ENCODE results near the gene EXOSC5. TPM values are rescaled to one million over a fixed set of nuclear protein-coding genes. Genes with fewer than 3 reads are reported as not detected.

The EXOSC5 gene
- total and polyA plus RNA-seq, 10 of the 15 experiments (the other 5 are each of a cell fraction or from before 2014, with no cell fraction given) = 15.8 to 123 (median 52.7) TPM

GRCh38 chr19:41421314-41421713 is 24.2 kb upstream of the EXOSC5 start (continued):
- TF ChIP-seq, protein P1, sequence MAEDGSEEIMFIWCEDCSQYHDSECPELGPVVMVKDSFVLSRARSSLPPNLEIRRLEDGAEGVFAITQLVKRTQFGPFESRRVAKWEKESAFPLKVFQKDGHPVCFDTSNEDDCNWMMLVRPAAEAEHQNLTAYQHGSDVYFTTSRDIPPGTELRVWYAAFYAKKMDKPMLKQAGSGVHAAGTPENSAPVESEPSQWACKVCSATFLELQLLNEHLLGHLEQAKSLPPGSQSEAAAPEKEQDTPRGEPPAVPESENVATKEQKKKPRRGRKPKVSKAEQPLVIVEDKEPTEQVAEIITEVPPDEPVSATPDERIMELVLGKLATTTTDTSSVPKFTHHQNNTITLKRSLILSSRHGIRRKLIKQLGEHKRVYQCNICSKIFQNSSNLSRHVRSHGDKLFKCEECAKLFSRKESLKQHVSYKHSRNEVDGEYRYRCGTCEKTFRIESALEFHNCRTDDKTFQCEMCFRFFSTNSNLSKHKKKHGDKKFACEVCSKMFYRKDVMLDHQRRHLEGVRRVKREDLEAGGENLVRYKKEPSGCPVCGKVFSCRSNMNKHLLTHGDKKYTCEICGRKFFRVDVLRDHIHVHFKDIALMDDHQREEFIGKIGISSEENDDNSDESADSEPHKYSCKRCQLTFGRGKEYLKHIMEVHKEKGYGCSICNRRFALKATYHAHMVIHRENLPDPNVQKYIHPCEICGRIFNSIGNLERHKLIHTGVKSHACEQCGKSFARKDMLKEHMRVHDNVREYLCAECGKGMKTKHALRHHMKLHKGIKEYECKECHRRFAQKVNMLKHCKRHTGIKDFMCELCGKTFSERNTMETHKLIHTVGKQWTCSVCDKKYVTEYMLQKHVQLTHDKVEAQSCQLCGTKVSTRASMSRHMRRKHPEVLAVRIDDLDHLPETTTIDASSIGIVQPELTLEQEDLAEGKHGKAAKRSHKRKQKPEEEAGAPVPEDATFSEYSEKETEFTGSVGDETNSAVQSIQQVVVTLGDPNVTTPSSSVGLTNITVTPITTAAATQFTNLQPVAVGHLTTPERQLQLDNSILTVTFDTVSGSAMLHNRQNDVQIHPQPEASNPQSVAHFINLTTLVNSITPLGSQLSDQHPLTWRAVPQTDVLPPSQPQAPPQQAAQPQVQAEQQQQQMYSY (CRISPR knock-in tag; IDR thresholded peaks at IDR 0.05) = no peak

- TF ChIP-seq CHD4 (IDR thresholded peaks at IDR 0.05) (no peak), SMAD1 (IDR thresholded peaks at IDR 0.05; ENCODE audit: low read depth, partially characterized antibody) (no peak), SUPT20H (IDR thresholded peaks at IDR 0.05; ENCODE audit: borderline replicate concordance, control insufficient read depth, low read depth, low read length) (no peak), FOXK2 (IDR thresholded peaks at IDR 0.05) (no peak), PAX8 (IDR thresholded peaks at IDR 0.05) (no peak), E4F1 (IDR thresholded peaks at IDR 0.05; ENCODE audit: borderline replicate concordance, partially characterized antibody) (no peak), IKZF1 (conservative IDR thresholded peaks at IDR 0.05) (no peak), STAT3 (IDR thresholded peaks at IDR 0.05; ENCODE audit: low read depth, low read length) (no peak), RUNX3 (IDR thresholded peaks at IDR 0.05; ENCODE audit: low read length) (no peak), YBX1 (IDR thresholded peaks at IDR 0.05) (no peak), NR2C1 (IDR thresholded peaks at IDR 0.05) (no peak), CBX3 (IDR thresholded peaks at IDR 0.05; ENCODE audit: borderline replicate concordance, low read depth) (no peak), SREBF1 (IDR thresholded peaks at IDR 0.05; ENCODE audit: low read length) (no peak), RFX5 (IDR thresholded peaks at IDR 0.05; ENCODE audit: low read depth, low read length) (no peak), ASH2L (IDR thresholded peaks at IDR 0.05; ENCODE audit: borderline replicate concordance, low read depth) (no peak)
- ChIA-PET CTCF (interaction anchor here (1.0 kb wide), 1 partner anchor 12 kb away, joined by 3 read pairs; no protein-coding TSS in a partner anchor), POLR2A (interaction anchor here (0.5 kb wide), 2 partner anchors 178 to 1014 kb away, joined by 3 read pairs; no protein-coding TSS in a partner anchor), RAD21 (ENCODE audit: unreplicated experiment) (no interaction called here), SMC1A (ENCODE audit: uncharacterized antibody, unreplicated experiment) (no interaction called here)
- Histone ChIP-seq H3K36me3 (ENCODE audit: control insufficient read depth in 2 of 2, insufficient read depth in 2 of 2, low read length in 1 of 2) (peaks cover 11 to 15% of the 10 kb centered on the region in 2 experiments), H3K27ac (ENCODE audit: control insufficient read depth, insufficient read depth) (no peak overlapping the region), H3K79me2 (ENCODE audit: control insufficient read depth, insufficient read depth, low read length) (no peaks in the 10 kb centered on the region), H4K20me1 (ENCODE audit: control insufficient read depth, insufficient read depth) (no peaks in the 10 kb centered on the region), H2AFZ (ENCODE audit: control insufficient read depth, low read depth, low read length) (no peak overlapping the region), H3K4me1 (ENCODE audit: control insufficient read depth, insufficient read depth, low read length) (no peaks in the 10 kb centered on the region), H3K27me3 (replicated peaks in 1 of 2; ENCODE audit: control insufficient read depth in 2 of 2, insufficient read depth in 2 of 2, low read length in 1 of 2) (no peaks in the 10 kb centered on the region), H3K4me3 (no peak overlapping the region), H3K9ac (ENCODE audit: control insufficient read depth, insufficient read depth, low read length) (no peak overlapping the region), H3K4me2 (ENCODE audit: control insufficient read depth, insufficient read depth) (no peak overlapping the region), H3K9me3 (replicated peaks; ENCODE audit: control insufficient read depth, insufficient read depth, low read length) (no peaks in the 10 kb centered on the region)
- intact Hi-C loops (cut with micrococcal nuclease; ENCODE audit: unreplicated experiment) = no loop called here
- FAIRE-seq (no peak), DNase-seq (ENCODE audit: low read depth, low spot score) (no peak), ATAC-seq (no peak)
- in situ Hi-C loops (cut with MboI) = no loop called here
- 56% methylated on average over 8 of the region's 8 CpGs for WGBS (ENCODE audit: insufficient coverage, insufficient replicate concordance, low lambda C conversion rate, missing lambda C conversion rate)
- BruUV-seq (replicated peaks) = no TSS peak
These were observed 23.1 kb upstream of the EXOSC5 start for GRCh38 chr19:41420101-41420880.

Measured in GM12878 (cell line).